NT2/D1 (cell line): ENCODE results near the gene ATOSA.

Source experiments
- DNase-seq: peaks from one replicate; pipeline ENCODE4 v3.0.0-alpha.2; 2011; ENCODE audit warnings: low read depth, low spot score
- H3K27me3 ChIP-seq: 2 replicates; pipeline ENCODE4 v1.6.0; 2011; ENCODE audit warnings: mild to moderate bottlenecking; ENCODE audit not compliant: insufficient read length, insufficient read depth
- H3K36me3 ChIP-seq: 2 replicates; pipeline ENCODE4 v1.6.1; 2011; ENCODE audit warnings: mild to moderate bottlenecking, low read length, mixed read lengths; ENCODE audit not compliant: insufficient read depth, insufficient read length
- H3K4me1 ChIP-seq: 2 replicates; pipeline ENCODE4 v1.5.1; 2011; ENCODE audit not compliant: insufficient read depth, insufficient read length
- H3K4me3 ChIP-seq: 2 replicates; pipeline ENCODE4 v1.5.1; 2011; ENCODE audit warnings: low read depth; ENCODE audit not compliant: insufficient read length
- H3K9ac ChIP-seq: 2 replicates; pipeline ENCODE4 v1.6.0; 2011; ENCODE audit warnings: low read depth; ENCODE audit not compliant: insufficient read length
- H3K9me3 ChIP-seq: 2 replicates; pipeline ENCODE4 v1.5.1; 2011; ENCODE audit warnings: mild to moderate bottlenecking, low read length; ENCODE audit not compliant: insufficient read depth
- SUZ12 ChIP-seq: IDR thresholded peaks from 2 replicates; pipeline ENCODE4 v1.6.1; 2011; ENCODE audit not compliant: insufficient read length, insufficient read depth; ENCODE audit errors: extremely low read depth
- YY1 ChIP-seq: IDR thresholded peaks from 2 replicates; pipeline ENCODE4 v1.6.1; 2011; ENCODE audit not compliant: insufficient read length, insufficient read depth
- ZNF274 ChIP-seq: IDR thresholded peaks from 2 replicates; pipeline ENCODE4 v1.6.1; 2011; ENCODE audit warnings: mild to moderate bottlenecking, low read depth, low read length

Gene ATOSA, protein sequence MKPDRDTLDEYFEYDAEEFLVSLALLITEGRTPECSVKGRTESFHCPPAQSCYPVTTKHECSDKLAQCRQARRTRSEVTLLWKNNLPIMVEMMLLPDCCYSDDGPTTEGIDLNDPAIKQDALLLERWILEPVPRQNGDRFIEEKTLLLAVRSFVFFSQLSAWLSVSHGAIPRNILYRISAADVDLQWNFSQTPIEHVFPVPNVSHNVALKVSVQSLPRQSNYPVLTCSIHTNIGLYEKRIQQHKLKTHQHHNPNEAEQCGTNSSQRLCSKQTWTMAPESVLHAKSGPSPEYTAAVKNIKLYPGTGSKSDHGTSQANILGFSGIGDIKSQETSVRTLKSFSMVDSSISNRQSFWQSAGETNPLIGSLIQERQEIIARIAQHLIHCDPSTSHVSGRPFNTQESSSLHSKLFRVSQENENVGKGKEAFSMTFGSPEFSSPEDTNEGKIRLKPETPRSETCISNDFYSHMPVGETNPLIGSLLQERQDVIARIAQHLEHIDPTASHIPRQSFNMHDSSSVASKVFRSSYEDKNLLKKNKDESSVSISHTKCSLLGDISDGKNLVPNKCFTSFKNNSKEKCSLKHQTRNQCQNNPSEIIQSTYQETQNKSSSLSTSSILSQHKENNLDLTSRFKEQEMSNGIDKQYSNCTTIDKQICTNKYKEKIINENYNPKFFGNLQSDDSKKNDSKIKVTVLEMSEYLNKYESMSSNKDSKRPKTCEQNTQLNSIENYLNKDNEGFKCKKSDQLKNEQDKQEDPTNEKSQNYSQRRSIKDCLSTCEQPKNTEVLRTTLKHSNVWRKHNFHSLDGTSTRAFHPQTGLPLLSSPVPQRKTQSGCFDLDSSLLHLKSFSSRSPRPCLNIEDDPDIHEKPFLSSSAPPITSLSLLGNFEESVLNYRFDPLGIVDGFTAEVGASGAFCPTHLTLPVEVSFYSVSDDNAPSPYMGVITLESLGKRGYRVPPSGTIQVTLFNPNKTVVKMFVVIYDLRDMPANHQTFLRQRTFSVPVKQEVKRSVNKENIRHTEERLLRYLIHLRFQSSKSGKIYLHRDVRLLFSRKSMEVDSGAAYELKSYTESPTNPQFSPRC

DNA sequence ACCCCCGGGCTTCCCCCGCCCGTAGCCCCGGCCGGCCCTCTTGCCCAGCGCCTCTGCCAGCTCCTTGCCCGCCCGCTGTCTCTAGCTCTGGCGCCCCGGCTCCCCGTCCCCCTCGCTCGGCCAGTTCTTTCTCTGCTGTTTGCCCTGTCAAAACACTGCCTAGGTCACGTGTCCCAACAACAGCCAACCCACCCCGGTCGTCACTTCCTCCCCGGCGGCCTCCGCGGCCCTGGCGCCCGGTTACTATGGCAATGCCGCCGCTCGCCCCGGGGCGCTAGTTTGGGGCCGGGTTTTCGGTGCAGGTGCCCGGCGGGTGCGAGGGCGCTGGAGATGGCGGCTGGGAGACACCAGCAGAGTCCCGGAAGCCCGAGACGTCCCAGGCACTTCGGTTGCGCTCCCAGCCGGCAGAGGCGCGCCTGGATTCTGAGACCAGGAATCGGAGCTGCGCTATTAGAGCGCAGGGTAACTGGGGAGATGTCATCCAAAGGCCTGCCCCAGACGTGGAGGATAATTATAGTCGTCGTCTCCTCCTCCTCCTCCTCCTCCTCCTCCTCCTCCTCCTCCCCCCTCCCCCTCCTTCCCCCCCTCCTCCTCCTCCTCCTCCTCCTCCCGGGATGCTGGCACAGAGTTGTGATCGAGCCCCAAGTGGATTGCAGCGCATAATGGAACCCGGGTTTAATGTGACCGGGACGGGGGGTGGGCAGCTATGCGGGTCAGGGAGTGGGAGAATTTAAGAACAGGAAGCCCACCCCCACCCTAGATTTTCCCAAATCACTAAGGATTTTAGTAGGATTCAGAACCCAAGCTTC, at the start of gene ATOSA:
TSS of gene ATOSA (minus strand) at position 157 of the 809 bp plus-strand sequence. CDS start 1,367 bp downstream, outside the sequence.
- Histone ChIP-seq H3K36me3 (no peaks in the 10 kb centered on the region), H3K4me3 (peak within 1 kb of the TSS; percentile 71), H3K9ac (peak within 1 kb of the TSS; percentile 80), H3K27me3 (peaks cover 8% of the 10 kb centered on the region), H3K9me3 (no peaks in the 10 kb centered on the region), H3K4me1 (no peaks in the 10 kb centered on the region)
- TF ChIP-seq SUZ12: no peak
- TF ChIP-seq YY1: no peak
- no peak for TF ChIP-seq ZNF274
- peak; percentile 69 for DNase-seq

DNA sequence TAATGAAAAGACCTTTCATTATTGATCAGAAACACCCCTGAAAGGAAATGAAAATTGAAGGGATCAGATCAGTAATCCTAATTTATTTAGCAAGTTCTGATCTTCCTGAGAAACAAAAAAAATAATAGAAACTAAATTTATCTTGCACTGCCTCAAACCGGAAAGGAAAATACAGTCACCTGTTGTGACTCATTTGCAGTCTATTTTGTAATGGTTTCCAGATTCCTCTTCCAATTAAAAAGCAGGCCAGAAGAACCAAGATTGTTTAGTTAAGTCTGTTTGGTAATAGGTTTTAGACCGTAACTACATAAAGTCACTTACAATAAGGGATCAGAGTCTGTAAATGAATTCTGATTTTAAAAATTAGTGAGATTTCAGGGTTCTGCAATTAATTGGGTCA, 49.7 kb upstream of the ATOSA start:
- H3K9ac ChIP-seq: no peak overlapping the region
- no peak for DNase-seq

DNA sequence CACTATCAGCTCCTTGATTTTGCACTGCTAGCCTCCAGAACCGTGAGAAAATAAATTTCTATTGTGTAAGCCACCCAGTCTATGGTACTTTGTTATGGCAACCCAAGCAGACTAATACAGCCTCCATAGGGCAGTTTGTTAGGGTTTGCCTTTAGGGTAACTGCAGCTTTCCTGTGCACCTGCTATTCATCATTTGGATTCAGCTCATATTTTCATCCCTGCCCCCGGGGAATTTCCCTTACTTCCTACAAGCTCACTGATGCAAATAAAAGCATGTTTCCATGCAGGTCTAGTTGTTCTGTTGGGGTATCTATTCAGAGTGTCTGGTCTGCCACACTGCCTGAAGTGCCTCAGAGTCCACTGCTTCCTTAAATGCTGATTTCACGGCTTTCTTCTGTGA, 48.6 kb upstream of the ATOSA start:
- Histone ChIP-seq H3K4me1 (no peaks in the 10 kb centered on the region), H3K27me3 (no peaks in the 10 kb centered on the region), H3K9ac (no peak overlapping the region), H3K9me3 (no peaks in the 10 kb centered on the region), H3K36me3 (no peaks in the 10 kb centered on the region), H3K4me3 (no peak overlapping the region)
- DNase-seq: no peak
- TF ChIP-seq ZNF274 (no peak), YY1 (no peak), SUZ12 (no peak)

More for the DNA sequence above, 49.7 kb upstream of the ATOSA start:
- Histone ChIP-seq H3K4me1 (peaks cover 3% of the 10 kb centered on the region), H3K4me3 (no peak overlapping the region), H3K36me3 (no peaks in the 10 kb centered on the region), H3K9me3 (no peaks in the 10 kb centered on the region), H3K27me3 (no peaks in the 10 kb centered on the region)
- TF ChIP-seq YY1 (no peak), SUZ12 (no peak), ZNF274 (no peak)

DNA sequence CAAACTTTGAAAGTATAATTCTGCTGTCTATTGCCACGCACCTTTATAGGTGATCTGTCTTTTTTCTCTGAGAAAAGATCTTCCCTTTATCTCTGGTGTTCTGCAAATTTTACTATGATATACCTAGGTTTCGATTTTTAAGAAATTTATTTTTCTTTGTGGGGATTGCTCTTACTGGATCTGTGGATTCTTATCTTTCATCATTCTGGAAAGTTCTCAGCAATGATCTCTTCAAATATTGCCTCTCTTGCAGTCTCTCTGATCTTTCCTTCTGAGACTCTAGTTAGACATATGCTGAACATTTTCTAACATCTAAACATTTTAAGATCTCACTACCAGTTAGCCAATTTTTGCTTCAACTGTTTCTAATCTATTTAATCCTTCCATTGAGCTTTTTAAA, 47.0 kb upstream of the ATOSA start:
- H3K4me3 ChIP-seq: no peak overlapping the region
- no peaks in the 10 kb centered on the region for H3K36me3 ChIP-seq
- DNase-seq: no peak
- no peaks in the 10 kb centered on the region for H3K27me3 ChIP-seq
- H3K9ac ChIP-seq: no peak overlapping the region
- H3K4me1 ChIP-seq: no peaks in the 10 kb centered on the region
- TF ChIP-seq SUZ12: no peak
- TF ChIP-seq ZNF274: no peak
- no peak for TF ChIP-seq YY1
- no peaks in the 10 kb centered on the region for H3K9me3 ChIP-seq

DNA sequence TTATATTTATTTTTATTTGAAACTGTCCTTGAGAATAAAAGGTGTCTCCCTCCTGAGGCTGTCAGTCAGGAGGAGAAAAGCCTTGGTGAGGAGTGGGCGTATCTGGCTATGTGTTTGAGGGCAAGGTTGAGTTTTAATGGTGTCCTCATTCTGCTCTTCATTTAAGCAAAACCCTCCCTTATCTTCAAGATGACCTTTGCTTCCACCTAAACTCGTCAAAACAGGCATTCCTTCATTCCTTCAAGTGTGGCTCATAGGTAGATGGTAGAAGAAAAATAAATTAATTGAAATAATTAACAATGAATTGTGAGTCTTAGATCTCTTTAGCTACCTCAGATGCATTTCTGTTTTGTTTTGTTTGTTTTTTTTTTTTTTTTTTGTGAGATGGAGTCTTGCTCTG, 39.4 kb upstream of the ATOSA start:
- TF ChIP-seq YY1 (no peak), ZNF274 (no peak), SUZ12 (no peak)
- Histone ChIP-seq H3K4me1 (no peaks in the 10 kb centered on the region), H3K9ac (no peak overlapping the region), H3K4me3 (no peak overlapping the region), H3K9me3 (no peaks in the 10 kb centered on the region), H3K36me3 (no peaks in the 10 kb centered on the region), H3K27me3 (no peaks in the 10 kb centered on the region)
- DNase-seq: no peak

DNA sequence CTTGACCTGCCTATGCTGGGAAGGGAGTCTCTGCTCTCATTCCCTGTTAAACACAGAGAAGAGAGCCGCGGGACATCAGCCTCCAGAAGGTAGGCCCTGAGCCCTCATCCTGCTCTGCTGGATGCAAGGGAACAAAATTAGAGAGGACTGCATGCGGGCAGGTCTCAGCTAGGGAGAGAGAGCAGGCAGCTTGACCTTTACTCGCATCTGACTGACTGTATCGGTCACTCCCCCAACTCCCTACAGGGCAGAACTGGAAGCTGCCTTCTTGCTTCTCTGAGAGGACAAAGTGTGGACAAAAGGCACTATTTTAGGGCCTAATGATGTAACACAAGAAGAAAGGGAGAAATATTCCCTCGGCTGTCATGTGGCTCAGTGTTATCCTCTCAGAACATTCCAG, 38.7 kb upstream of the ATOSA start:
- Histone ChIP-seq H3K9me3 (no peaks in the 10 kb centered on the region), H3K36me3 (no peaks in the 10 kb centered on the region), H3K9ac (no peak overlapping the region), H3K27me3 (no peaks in the 10 kb centered on the region), H3K4me3 (no peak overlapping the region), H3K4me1 (no peaks in the 10 kb centered on the region)
- TF ChIP-seq SUZ12 (no peak), YY1 (no peak), ZNF274 (no peak)
- no peak for DNase-seq
